ENCODE data around the gene TBCD.

The TBCD gene

DNA sequence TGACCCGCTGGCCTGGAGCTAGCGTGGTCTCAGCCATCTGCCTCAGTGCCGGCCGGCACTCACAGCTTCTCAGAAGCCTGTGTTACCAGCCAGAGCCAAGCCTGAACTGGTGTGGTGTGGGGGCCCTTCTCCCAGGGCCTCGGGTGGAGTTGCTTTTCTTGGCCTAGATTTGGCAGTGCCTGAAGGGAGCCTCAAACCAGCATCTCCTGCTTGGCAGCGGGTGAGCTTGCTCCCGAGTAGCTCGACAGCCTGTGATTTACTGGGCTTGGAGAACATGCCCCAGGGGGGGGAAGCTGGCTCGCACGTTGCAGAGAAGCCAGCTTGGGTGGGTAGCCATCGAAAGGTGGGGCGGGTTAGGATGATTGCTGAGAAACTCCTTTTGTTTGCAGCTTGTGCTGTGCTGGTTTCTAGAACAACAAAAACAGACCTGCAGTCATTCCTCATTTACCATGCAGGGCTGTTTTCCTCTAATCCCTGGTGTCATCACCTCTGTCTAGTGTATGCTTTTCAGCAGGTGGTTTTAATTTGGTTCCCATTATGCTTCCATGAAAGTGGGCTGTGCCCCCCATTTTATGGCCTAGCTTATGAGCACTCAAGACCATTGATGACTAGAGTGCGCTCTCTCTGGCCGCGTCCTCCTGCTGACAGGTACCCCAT lies 42.2 kb downstream of the TBCD start:
- no peak for DNase-seq

GRCh38 chr17:82794781-82795482 lies 43.1 kb downstream of the TBCD start:
- DNase-seq = no peak

DNA sequence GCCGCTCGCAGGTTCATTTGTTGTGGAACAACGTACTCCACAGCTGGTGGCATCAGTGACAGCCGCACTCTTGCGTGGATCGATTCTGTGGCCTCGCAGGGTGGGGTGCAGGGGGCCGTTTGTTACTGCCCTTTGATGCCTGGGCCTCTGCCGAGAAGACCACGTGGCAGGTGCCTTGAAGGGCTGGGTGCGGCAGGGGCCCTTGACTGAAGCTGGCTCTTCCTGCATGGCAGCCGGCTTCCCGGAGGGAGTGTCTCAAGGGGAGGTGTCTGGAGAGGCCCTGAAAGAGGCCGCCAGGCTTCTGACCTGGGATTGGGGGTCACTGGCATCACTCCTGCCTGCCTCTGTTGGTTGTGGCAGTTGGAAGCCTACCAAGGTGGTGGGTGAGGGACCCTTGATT lies 43.8 kb downstream of the TBCD start:
- DNase-seq = no peak

DNA sequence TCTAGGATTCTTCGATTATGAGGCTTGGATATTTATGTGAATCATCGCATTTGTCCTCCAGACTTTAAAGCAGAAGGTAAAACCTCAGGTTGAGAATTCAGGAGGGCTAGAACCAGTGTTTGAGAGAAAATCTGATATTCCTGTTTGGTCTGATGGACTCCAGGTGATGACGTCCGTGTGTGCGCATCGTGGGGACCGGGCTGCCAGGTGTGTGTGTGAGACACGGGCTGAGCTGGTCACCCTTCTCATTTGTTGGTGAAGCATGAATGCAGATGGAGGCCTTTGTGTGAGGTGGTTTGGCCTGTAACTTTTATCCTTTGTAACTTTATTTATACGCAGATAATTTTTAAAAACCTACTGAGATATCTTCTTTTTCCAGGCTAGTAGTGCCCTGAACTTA lies 45.2 kb downstream of the TBCD start:
- DNase-seq = no peak

GRCh38 chr17:82798752-82799151 lies 46.9 kb downstream of the TBCD start:
- DNase-seq = no peak

- no peak for DNase-seq
These were observed 47.7 kb downstream of the TBCD start for GRCh38 chr17:82799591-82799990.

- DNase-seq = no peak
These were observed 49.0 kb downstream of the TBCD start for GRCh38 chr17:82800885-82801284.

DNA sequence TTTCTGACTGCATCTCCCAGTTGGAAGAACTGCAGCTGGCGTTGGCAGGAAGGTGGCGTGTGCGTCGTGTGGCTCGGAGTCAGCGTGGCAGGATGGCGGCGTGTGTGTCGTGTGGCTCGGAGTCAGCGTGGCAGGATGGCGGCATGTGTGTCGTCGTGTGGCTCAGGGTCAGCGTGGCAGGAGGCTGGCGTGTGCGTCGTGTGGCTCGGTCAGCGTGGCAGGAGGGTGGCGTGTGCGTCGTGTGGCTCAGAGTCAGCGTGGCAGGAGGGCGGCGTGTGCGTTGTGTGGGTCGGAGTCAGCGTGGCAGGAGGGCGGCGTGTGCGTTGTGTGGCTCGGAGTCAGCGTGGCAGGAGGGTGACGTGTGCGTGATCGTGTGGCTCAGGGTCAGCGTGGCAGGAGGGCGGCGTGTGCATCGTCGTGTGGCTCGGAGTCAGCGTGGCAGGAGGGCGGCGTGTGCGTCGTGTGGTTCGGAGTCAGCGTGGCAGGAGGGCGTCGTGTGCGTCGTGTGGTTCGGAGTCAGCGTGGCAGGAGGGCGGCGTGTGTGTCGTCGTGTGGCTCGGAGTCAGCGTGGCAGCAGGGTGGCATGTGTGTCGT lies 49.6 kb downstream of the TBCD start:
- DNase-seq = no peak

DNA sequence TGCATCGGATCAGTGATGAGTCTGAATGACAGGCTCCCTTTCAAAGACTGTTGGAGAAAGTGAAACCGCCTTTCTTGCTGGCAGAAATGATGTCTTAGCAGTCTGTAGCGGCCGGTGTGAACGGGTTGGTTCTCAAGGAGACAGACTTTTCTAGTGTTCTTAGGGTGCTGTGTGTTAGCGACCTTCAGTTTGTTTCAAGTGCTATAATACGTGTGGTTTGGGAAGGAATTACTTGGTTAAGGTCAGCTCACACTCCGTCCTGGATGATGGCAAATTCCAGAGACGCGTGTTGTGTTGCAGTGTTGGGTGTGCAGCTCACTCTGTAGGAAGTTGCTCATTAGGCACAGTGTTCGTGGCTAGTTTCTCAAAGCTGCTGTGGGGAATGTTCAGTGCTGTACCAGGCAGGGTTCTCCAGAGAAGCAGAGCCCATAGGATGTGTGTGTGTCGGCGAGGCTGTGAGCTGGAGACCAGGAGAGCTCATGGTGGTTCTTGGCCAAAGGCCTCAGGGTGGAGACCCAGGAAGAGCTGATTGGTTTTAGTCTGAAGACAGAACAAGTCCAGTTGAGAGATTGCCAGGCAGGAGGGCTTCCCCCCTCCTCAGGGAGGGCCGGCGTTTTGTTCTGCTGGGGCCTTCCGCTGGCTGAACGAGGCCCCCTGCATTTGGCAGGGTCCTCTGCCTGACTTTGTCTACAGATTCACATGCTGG lies 50.4 kb downstream of the TBCD start:
- DNase-seq = no peak

GRCh38 chr17:82803185-82803584 lies 51.3 kb downstream of the TBCD start:
- DNase-seq = no peak

DNA sequence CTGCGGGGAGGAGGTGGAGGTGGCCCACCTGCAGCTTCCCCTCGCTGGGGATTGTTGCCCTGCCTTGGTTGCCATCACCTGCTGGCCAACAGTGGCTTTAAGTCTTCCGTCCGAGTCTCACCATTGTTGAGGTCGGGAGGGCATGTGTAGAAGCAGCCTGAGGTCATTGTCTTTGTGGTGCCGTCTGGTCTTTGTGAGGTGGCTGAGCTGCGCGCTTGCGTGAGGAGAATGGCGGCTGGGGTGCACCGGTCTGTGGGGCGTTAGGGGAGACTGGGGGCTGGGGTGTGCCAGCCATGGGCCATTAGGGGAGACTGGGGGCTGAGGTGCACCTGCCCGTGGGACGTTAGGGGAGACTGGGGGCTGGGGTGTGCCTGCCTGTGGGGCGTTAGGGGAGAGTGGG lies 51.7 kb downstream of the TBCD start:
- no peak for DNase-seq

DNA sequence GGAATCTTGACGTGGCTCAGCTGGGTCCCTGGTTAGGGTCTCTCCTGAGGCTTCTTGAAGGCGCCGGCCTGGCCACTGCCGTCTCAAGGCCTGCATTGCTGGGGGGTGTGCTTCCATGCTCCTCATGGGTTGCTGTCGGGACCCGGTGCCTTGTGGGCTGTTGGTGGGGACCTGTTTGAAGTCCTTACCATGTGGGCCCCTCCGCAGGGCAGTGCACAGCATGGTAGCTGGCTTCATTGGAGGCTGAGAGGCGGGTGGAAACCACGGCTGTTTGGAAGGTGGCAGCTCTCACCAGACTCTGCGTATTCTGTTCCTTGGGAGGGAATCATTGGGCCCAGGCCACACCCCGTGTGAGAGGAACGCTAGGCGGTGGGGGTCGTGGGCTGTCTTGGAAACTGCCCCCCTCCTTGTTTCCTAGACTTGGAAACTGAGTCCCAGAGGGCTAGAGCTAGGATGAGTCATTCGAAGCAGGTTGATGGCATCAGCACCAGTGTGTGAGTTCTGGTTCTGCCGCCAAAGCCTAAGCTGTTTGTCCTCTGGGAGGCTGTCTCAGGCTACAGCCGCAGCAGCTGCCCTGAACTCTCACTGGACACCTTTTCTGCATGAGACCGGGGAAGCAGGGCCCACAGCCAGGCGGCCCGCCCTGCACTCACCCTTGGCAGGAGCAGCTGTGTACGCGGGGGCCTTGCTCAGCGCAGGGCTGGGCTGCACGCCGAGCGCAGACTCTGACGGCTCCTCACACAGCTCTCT lies 52.8 kb downstream of the TBCD start:
- no peak for DNase-seq

- DNase-seq = no peak
These were observed 53.4 kb downstream of the TBCD start for GRCh38 chr17:82805254-82805653.

DNA sequence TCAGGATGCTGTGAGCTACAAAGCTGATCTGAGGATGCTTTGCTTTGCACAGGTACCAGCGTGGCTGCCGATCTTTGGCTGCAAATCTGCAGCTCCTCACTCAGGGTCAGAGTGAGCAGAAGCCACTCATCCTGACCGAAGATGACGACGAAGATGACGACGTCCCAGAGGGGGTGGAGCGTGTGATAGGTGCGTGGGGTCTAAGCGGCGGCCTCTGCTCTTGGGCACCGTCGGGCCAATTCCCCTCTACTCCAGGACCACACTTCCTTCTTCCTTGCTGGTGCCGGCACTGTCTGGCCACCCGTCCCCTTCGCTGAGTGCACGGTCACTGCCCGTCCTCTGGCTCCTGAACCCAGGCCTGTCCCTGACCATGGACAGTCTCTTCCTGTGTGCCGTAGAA lies 54.0 kb downstream of the TBCD start:
- DNase-seq = no peak

- DNase-seq = no peak
These were observed 54.8 kb downstream of the TBCD start for GRCh38 chr17:82806645-82807044.

DNA sequence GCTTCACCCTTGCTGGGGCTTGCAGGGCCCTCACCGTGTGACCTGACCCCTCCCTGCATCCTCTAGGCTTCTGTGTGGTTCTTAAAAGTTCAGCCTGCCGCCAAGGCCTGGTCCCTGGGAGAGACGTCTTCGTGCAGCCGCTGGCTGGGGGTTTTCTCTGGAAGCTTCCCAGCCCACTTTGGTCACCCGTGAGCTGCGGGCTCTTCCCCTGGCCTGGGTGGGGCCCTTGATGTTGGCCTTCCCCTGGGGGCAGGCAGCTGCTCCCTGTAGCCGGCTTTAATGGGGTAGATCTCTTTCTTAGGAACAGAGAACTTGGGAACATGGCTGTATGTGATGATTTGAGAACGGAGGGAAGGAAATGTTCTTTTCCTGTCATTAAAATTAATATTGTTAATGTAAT lies 55.2 kb downstream of the TBCD start:
- no peak for DNase-seq

DNA sequence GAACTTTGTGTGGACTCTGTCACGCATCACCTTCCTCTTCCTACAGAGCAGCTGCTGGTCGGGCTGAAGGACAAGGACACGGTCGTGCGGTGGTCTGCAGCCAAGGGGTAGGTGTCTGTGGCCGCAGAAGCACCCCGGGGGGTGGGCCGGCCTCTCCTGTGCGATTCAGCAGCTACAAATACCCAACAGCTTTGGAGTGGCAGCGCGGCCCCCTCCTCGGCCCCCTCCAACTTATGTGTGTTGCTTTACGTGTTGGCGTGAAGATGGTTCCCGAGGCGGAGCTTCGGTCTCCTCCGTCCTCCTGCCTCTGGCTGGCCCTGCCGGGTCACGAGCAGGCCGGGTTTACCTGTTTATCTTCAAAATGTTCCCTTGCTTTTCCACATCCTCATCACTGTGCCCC lies 55.7 kb downstream of the TBCD start:
- DNase-seq = no peak

DNA sequence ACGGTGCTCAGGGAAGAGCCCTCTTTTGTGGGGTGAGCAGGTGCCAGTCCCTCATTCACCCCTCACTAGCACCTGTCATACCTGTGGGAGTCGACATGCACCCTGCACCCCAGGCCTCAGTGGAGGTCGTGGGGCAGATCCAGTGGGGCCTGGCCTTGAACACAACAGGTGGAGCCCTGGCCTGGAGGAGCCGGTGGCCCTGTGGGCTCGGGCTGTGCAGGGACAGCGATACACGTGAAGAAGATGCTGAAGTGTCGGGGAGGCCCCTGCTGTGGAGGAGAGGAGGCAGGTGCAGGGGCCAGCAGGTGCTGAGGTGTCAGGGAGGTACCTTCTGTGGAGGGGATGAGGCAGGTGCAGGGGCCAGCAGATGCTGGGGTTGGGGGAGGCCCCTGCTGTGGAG lies 56.1 kb downstream of the TBCD start:
- no peak for DNase-seq

- no peak for DNase-seq
These were observed 57.3 kb downstream of the TBCD start for GRCh38 chr17:82808921-82809905.

- no peak for DNase-seq
These were observed 59.0 kb downstream of the TBCD start for GRCh38 chr17:82810644-82811430.

DNA sequence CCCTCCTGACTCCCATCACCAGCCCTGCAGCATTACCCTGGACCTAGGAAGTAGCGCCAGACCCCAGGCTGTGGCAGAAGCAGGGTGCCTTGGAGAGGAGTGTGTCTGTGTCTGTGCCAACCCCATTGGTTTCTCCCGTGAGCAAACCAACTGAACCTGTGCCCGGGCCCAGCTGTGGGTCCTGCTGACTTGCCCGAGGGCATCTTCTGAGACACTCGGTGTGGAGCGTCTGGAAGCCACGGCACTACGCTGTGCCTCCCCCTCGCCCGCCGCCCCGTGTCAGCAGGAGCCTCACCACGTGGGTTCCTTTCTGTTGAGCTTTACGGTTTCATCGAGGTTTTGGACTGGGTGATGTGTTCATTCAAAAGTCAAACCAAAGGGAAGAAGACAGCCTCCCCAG lies 60.2 kb downstream of the TBCD start:
- DNase-seq = no peak

All from NCI-H1694 treated with DMSO at 0.1 percent for 48 hours (cell line).